ENCODE data around the gene PPARG. TPM values are rescaled to one million over a fixed set of nuclear protein-coding genes. Genes with fewer than 3 reads are reported as not detected.
"Not testable (repeated sequence)": the region's sequence is repeated elsewhere in the genome, so short reads cannot be mapped to it uniquely, and the experiment has no call there.

Gene PPARG
- total RNA-seq, 1 donor: 4.7 TPM

GRCh38 chr3:12464181-12464580 lies 175.3 kb downstream of the PPARG start:
- no peak overlapping the region for H3K4me3 ChIP-seq (ENCODE audit: low read depth, low read length)
- TF ChIP-seq CTCF (IDR thresholded peaks at IDR 0.05; ENCODE audit: insufficient read depth, low read depth, low read length): no peak
- DNase-seq (ENCODE audit: low read depth): no peak

GRCh38 chr3:12465151-12465835 lies 176.4 kb downstream of the PPARG start:
- TF ChIP-seq CTCF (IDR thresholded peaks at IDR 0.05; ENCODE audit: insufficient read depth, low read depth, low read length): no peak
- H3K4me3 ChIP-seq (ENCODE audit: low read depth, low read length): no peak overlapping the region
- no peak for DNase-seq (ENCODE audit: low read depth)

GRCh38 chr3:12465836-12466225 lies 177.0 kb downstream of the PPARG start:
- DNase-seq (ENCODE audit: low read depth): no peak
- H3K4me3 ChIP-seq (ENCODE audit: low read depth, low read length): no peak overlapping the region
- no peak for TF ChIP-seq CTCF (IDR thresholded peaks at IDR 0.05; ENCODE audit: insufficient read depth, low read depth, low read length)

- no peak for TF ChIP-seq CTCF (IDR thresholded peaks at IDR 0.05; ENCODE audit: insufficient read depth, low read depth, low read length)
- DNase-seq (ENCODE audit: low read depth): no peak
- no peak overlapping the region for H3K4me3 ChIP-seq (ENCODE audit: low read depth, low read length)
These were observed 178.9 kb downstream of the PPARG start for GRCh38 chr3:12467746-12468145.

GRCh38 chr3:12468276-12468675 lies 179.4 kb downstream of the PPARG start:
- no peak for DNase-seq (ENCODE audit: low read depth)
- no peak overlapping the region for H3K4me3 ChIP-seq (ENCODE audit: low read depth, low read length)
- no peak for TF ChIP-seq CTCF (IDR thresholded peaks at IDR 0.05; ENCODE audit: insufficient read depth, low read depth, low read length)

- DNase-seq (ENCODE audit: low read depth): no peak
- H3K4me3 ChIP-seq (ENCODE audit: low read depth, low read length): no peak overlapping the region
- TF ChIP-seq CTCF (IDR thresholded peaks at IDR 0.05; ENCODE audit: insufficient read depth, low read depth, low read length): no peak
These were observed 179.9 kb downstream of the PPARG start for GRCh38 chr3:12468757-12469156.

- not testable (repeated sequence) for DNase-seq (ENCODE audit: low read depth); H3K4me3 ChIP-seq (ENCODE audit: low read depth, low read length)
These were observed 180.4 kb downstream of the PPARG start for GRCh38 chr3:12469222-12469621.

Data from fibroblast of villous mesenchyme (primary cell).